HUES64 (cell line): ENCODE data around the gene COL9A1.

ENCODE experiments used
- H3K27ac ChIP-seq: 2 replicates; pipeline ENCODE4 v1.7.0; 2013; ENCODE audit warnings: low read depth, low read length, inconsistent platforms
- H3K27me3 ChIP-seq: 2 replicates; pipeline ENCODE4 v1.6.1; 2013; ENCODE audit warnings: mild to moderate bottlenecking, low read length; ENCODE audit not compliant: insufficient read depth
- H3K36me3 ChIP-seq: 2 replicates; pipeline ENCODE4 v1.6.1; 2013; ENCODE audit warnings: mild to moderate bottlenecking, low read length; ENCODE audit not compliant: insufficient read depth
- H3K4me1 ChIP-seq: 2 replicates; pipeline ENCODE4 v1.6.1; 2013; ENCODE audit warnings: mild to moderate bottlenecking, low read length, moderate library complexity; ENCODE audit not compliant: insufficient read depth
- H3K4me3 ChIP-seq: 2 replicates; pipeline ENCODE4 v1.5.1; 2013; ENCODE audit warnings: mild to moderate bottlenecking, low read length, moderate library complexity
- H3K9ac ChIP-seq: 2 replicates; pipeline ENCODE4 v1.6.1; 2013; ENCODE audit warnings: mild to moderate bottlenecking, low read depth, low read length
- H3K9me3 ChIP-seq: 2 replicates; pipeline ENCODE4 v1.6.1; 2013; ENCODE audit warnings: low read depth, low read length; ENCODE audit not compliant: insufficient read depth
- WGBS: fragments of 150-250, 120-280 bp; methylation state at CpG from one replicate; pipeline ENCODE4 v1.1.7; 2013; ENCODE audit warnings: missing lambda C conversion rate; 5-methylcytosine and 5-hydroxymethylcytosine counted together

COL9A1 gene

GRCh38 chr6:70208235-70208790 lies 94.6 kb downstream of the COL9A1 start:
- Histone ChIP-seq H3K27me3 (no peaks in the 10 kb centered on the region), H3K9me3 (no peaks in the 10 kb centered on the region), H3K9ac (no peak overlapping the region), H3K4me1 (no peaks in the 10 kb centered on the region), H3K4me3 (no peak overlapping the region), H3K36me3 (no peaks in the 10 kb centered on the region), H3K27ac (no peak overlapping the region)
- WGBS: 94% methylated on average over 1 of the region's 1 CpG

GRCh38 chr6:70198785-70199184 lies 104.1 kb downstream of the COL9A1 start:
- Histone ChIP-seq H3K9ac (no peak overlapping the region), H3K27me3 (no peaks in the 10 kb centered on the region)
- 87% methylated on average over 2 of the region's 2 CpGs for WGBS

GRCh38 chr6:70196531-70196930 lies 106.4 kb downstream of the COL9A1 start:
- no peaks in the 10 kb centered on the region for H3K4me1 ChIP-seq
- no peak overlapping the region for H3K27ac ChIP-seq
- no peak overlapping the region for H3K9ac ChIP-seq
- no peaks in the 10 kb centered on the region for H3K27me3 ChIP-seq
- H3K9me3 ChIP-seq: no peaks in the 10 kb centered on the region
- no peak overlapping the region for H3K4me3 ChIP-seq
- H3K36me3 ChIP-seq: no peaks in the 10 kb centered on the region
- 80% methylated on average over 1 of the region's 2 CpGs for WGBS

More at GRCh38 chr6:70198785-70199184, 104.1 kb downstream of the COL9A1 start:
- Histone ChIP-seq H3K4me3 (no peak overlapping the region), H3K36me3 (no peaks in the 10 kb centered on the region), H3K27ac (no peak overlapping the region), H3K4me1 (peaks cover 6% of the 10 kb centered on the region; the same call in 1 of the 2 replicates), H3K9me3 (no peaks in the 10 kb centered on the region)

- Histone ChIP-seq H3K9me3 (no peaks in the 10 kb centered on the region), H3K27ac (no peak overlapping the region), H3K27me3 (no peaks in the 10 kb centered on the region), H3K4me3 (no peak overlapping the region), H3K9ac (no peak overlapping the region), H3K4me1 (no peaks in the 10 kb centered on the region), H3K36me3 (no peaks in the 10 kb centered on the region)
Observed at GRCh38 chr6:70194421-70194820, 108.5 kb downstream of the COL9A1 start.

GRCh38 chr6:70188202-70188601 lies 114.7 kb downstream of the COL9A1 start:
- WGBS: 95% methylated on average over 6 of the region's 6 CpGs

GRCh38 chr6:70186461-70186860 lies 116.4 kb downstream of the COL9A1 start:
- no peaks in the 10 kb centered on the region for H3K36me3 ChIP-seq
- no peaks in the 10 kb centered on the region for H3K27me3 ChIP-seq
- no peaks in the 10 kb centered on the region for H3K9me3 ChIP-seq
- no peaks in the 10 kb centered on the region for H3K4me1 ChIP-seq
- no peak overlapping the region for H3K9ac ChIP-seq
- WGBS: 100% methylated on average over 1 of the region's 1 CpG
- H3K4me3 ChIP-seq: no peak overlapping the region
- no peak overlapping the region for H3K27ac ChIP-seq

More at GRCh38 chr6:70188202-70188601, 114.7 kb downstream of the COL9A1 start:
- Histone ChIP-seq H3K4me1 (no peaks in the 10 kb centered on the region), H3K4me3 (no peak overlapping the region), H3K27me3 (no peaks in the 10 kb centered on the region), H3K36me3 (no peaks in the 10 kb centered on the region), H3K9ac (no peak overlapping the region), H3K9me3 (no peaks in the 10 kb centered on the region), H3K27ac (no peak overlapping the region)

- Histone ChIP-seq H3K27me3 (no peaks in the 10 kb centered on the region), H3K4me1 (no peaks in the 10 kb centered on the region), H3K36me3 (no peaks in the 10 kb centered on the region), H3K9me3 (no peaks in the 10 kb centered on the region), H3K9ac (no peak overlapping the region), H3K4me3 (no peak overlapping the region), H3K27ac (no peak overlapping the region)
- WGBS: 78% methylated on average over 3 of the region's 3 CpGs
Observed at GRCh38 chr6:70184723-70185122, 118.2 kb downstream of the COL9A1 start.

GRCh38 chr6:70183538-70183937 lies 119.3 kb downstream of the COL9A1 start:
- 98% methylated on average over 3 of the region's 3 CpGs for WGBS
- Histone ChIP-seq H3K4me1 (no peaks in the 10 kb centered on the region), H3K27me3 (no peaks in the 10 kb centered on the region), H3K9ac (no peak overlapping the region), H3K9me3 (no peaks in the 10 kb centered on the region), H3K36me3 (no peaks in the 10 kb centered on the region), H3K27ac (no peak overlapping the region), H3K4me3 (no peak overlapping the region)

- 81% methylated on average over 1 of the region's 1 CpG for WGBS
- no peak overlapping the region for H3K9ac ChIP-seq
Observed at GRCh38 chr6:70180901-70181599, 121.8 kb downstream of the COL9A1 start.

GRCh38 chr6:70180183-70180900 lies 122.5 kb downstream of the COL9A1 start:
- no peaks in the 10 kb centered on the region for H3K4me1 ChIP-seq
- H3K4me3 ChIP-seq: no peak overlapping the region
- no peaks in the 10 kb centered on the region for H3K27me3 ChIP-seq
- no peaks in the 10 kb centered on the region for H3K36me3 ChIP-seq
- H3K27ac ChIP-seq: no peak overlapping the region
- H3K9me3 ChIP-seq: no peaks in the 10 kb centered on the region
- 83% methylated on average over 2 of the region's 2 CpGs for WGBS
- H3K9ac ChIP-seq: no peak overlapping the region

More at GRCh38 chr6:70180901-70181599, 121.8 kb downstream of the COL9A1 start:
- no peak overlapping the region for H3K27ac ChIP-seq
- no peaks in the 10 kb centered on the region for H3K9me3 ChIP-seq
- no peak overlapping the region for H3K4me3 ChIP-seq
- H3K36me3 ChIP-seq: no peaks in the 10 kb centered on the region
- no peaks in the 10 kb centered on the region for H3K27me3 ChIP-seq
- H3K4me1 ChIP-seq: no peaks in the 10 kb centered on the region

- H3K27me3 ChIP-seq: no peaks in the 10 kb centered on the region
- no peak overlapping the region for H3K4me3 ChIP-seq
- no peaks in the 10 kb centered on the region for H3K4me1 ChIP-seq
- H3K9ac ChIP-seq: no peak overlapping the region
- H3K36me3 ChIP-seq: no peaks in the 10 kb centered on the region
- no peaks in the 10 kb centered on the region for H3K9me3 ChIP-seq
- H3K27ac ChIP-seq: no peak overlapping the region
- WGBS: 92% methylated on average over 3 of the region's 3 CpGs
Observed at GRCh38 chr6:70176842-70177550, 125.9 kb downstream of the COL9A1 start.
